NT2/D1 (cell line): ENCODE measurements around the gene BIN1.

Source experiments
- SUZ12 ChIP-seq: IDR thresholded peaks from 2 replicates; pipeline ENCODE4 v1.6.1; 2011; ENCODE audit not compliant: insufficient read length, insufficient read depth; ENCODE audit errors: extremely low read depth
- YY1 ChIP-seq: IDR thresholded peaks from 2 replicates; pipeline ENCODE4 v1.6.1; 2011; ENCODE audit not compliant: insufficient read length, insufficient read depth
- ZNF274 ChIP-seq: IDR thresholded peaks from 2 replicates; pipeline ENCODE4 v1.6.1; 2011; ENCODE audit warnings: mild to moderate bottlenecking, low read depth, low read length

GRCh38 chr2:127146820-127147502 lies 40.0 kb upstream of the BIN1 start:
- TF ChIP-seq YY1, result no peak
- no peak for TF ChIP-seq ZNF274
- TF ChIP-seq SUZ12, result no peak
